A549 (cell line): ENCODE data around the gene F2RL1.

Experiments
- MAX ChIP-seq: IDR thresholded peaks from 2 replicates; pipeline ENCODE4 v1.6.1; 2012
- MAZ ChIP-seq: fragments of 150-350 bp; IDR thresholded peaks from 2 replicates; pipeline ENCODE4 v1.6.1; 2014; ENCODE audit warnings: antibody characterized with exemption, low read depth, low read length, borderline replicate concordance

DNA sequence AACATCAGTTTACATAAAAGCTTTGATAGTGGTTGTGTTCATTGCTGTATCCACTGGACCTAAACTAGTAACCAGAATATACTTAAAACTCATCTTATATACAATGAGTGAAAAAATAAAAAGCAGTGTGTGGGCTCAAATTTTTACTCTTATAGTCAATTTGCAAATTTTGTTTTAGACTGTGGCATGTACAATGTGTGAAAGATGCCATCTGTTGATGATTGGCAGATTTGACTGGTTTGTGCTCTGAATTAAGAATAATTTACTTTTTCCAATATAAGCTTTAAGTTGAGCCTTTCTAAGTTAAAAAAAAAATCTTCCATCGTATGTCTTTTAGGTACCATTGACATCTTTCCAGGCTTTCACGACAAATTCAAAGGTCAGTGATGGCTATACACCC, 42.4 kb upstream of the F2RL1 start:
- TF ChIP-seq MAZ, result no peak
- no peak for TF ChIP-seq MAX
